IPS-18a (cell line): Measurements from ENCODE around the gene HPCA.

Experiments used
- H3K27ac ChIP-seq: one replicate; pipeline ENCODE4 v1.5.1; 2013; ENCODE audit warnings: low read length
- H3K27me3 ChIP-seq: one replicate; pipeline ENCODE4 v1.6.1; 2013; ENCODE audit warnings: mild to moderate bottlenecking, low read length; ENCODE audit not compliant: control insufficient read depth, insufficient read depth
- H3K36me3 ChIP-seq: one replicate; pipeline ENCODE4 v1.6.1; 2013; ENCODE audit warnings: low read depth, low read length; ENCODE audit not compliant: control insufficient read depth
- H3K4me1 ChIP-seq: one replicate; pipeline ENCODE4 v1.6.1; 2013; ENCODE audit warnings: low read depth, low read length; ENCODE audit not compliant: control insufficient read depth
- H3K4me3 ChIP-seq: one replicate; pipeline ENCODE4 v1.5.1; 2013; ENCODE audit warnings: low read length
- H3K9ac ChIP-seq: one replicate; pipeline ENCODE4 v1.6.1; 2013; ENCODE audit warnings: mild to moderate bottlenecking, low read length, moderate library complexity
- H3K9me3 ChIP-seq: one replicate; pipeline ENCODE4 v1.6.1; 2013; ENCODE audit warnings: low read depth, low read length; ENCODE audit not compliant: control insufficient read depth

HPCA gene

DNA sequence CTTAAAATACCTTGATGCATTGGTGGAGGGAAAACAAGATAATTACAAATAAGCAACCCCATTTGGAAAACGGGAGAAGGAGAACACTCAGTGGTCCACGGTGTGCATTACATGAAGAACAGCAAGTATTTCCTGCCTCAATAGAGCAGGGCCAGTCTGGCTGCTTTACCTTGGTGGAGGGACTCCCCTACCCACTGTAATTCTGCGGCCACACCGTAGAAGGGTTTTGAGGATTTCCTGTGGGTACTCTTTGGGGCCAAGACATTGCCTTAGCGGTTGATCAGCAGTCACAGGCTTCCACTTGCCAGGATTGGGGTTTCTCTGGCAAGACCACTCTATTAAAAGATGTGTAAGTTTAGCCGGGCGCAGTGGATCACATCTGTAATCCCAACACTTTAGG lies 31.2 kb downstream of the HPCA start:
- Histone ChIP-seq H3K4me1 (no peaks in the 10 kb centered on the region), H3K36me3 (no peaks in the 10 kb centered on the region), H3K27ac (no peak overlapping the region), H3K4me3 (no peak overlapping the region), H3K9ac (no peak overlapping the region), H3K27me3 (peaks cover under 1% of the 10 kb centered on the region), H3K9me3 (no peaks in the 10 kb centered on the region)

DNA sequence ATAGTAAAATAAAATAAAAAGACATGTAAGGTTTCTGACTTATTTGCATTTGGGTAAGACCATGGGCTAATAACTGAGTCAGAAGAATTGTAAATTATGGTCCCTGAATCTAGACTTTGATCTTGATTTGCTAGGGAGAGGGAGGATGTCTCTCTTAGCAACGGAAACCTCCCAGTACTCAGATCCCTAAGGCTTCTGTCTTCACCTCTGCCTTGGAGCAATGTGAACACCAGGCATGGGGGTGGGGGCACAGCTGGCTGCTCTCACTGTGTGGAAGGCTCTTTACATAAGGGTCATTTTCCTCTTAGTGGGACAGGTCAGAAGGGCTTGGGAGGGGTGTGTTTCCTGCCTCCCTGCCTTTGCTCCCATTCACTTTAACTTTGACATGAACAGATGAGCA lies 31.9 kb downstream of the HPCA start:
- Histone ChIP-seq H3K9me3 (no peaks in the 10 kb centered on the region), H3K4me3 (no peak overlapping the region), H3K27ac (no peak overlapping the region), H3K36me3 (no peaks in the 10 kb centered on the region), H3K27me3 (peaks cover 7% of the 10 kb centered on the region), H3K4me1 (no peaks in the 10 kb centered on the region), H3K9ac (no peak overlapping the region)

DNA sequence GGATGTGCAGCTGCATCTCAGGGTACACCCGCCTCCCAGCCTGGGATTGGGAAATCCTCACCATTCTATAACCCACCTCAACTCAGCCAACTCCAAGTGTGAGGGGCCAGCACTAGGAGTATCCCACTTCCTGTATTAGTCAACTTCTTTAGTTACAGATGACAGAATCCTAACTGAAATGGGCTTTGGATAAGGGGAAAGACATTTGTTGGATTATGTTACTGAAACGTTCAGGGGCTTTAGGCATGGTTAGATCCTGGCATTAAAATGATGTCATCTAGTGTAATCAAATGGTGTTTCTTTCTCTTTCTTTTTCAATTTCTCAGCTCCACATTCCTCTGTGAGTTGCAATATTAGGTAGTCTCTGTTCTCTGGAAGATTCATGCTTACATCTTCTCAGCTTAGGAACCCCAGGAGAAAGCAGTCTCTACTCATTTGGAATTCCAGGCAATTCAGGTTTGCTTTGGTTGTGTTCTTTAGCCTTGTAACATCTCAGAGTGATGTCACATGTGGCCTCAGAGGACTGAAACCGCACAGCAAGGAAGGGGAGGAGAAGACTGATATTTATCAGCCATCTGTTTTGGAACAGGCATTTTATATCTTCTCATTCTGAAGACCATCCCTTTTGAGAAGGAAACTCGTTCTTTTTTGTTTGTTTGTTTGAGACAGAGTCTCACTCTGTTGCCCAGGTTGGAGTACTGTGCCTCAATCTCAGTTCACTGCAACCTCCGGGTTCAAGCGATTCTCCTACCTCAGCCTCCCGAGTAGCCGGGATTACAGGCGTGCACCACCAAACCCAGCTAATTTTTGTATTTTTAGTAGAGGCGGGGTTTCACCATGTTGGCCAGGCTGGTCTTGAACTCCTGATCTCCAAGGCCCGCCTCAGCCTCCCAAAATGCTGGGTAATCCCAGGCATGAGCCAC lies 33.8 kb downstream of the HPCA start:
- Histone ChIP-seq H3K4me3 (no peak overlapping the region), H3K4me1 (no peaks in the 10 kb centered on the region), H3K36me3 (no peaks in the 10 kb centered on the region), H3K27ac (no peak overlapping the region), H3K9ac (no peak overlapping the region), H3K9me3 (no peaks in the 10 kb centered on the region), H3K27me3 (peaks cover 26% of the 10 kb centered on the region)

DNA sequence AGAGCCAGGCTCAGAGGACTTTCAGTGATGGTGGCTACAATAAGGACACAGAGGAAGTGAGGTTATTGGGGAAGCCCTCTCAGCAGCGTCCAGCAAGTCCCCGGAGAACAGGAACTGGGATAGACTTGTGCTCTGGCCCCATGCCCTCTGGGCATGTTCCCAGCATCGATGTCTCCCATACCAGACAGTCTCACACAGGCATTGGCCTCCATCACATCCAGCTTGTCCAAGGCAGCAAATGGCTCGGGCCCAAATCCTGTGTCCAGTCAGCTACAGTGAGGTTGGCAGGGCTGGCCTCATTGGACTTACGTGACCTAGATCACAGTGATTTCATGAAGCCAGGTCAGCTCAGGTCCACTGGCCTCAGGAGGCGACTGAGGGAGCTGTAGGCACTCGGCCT lies 34.5 kb downstream of the HPCA start:
- no peak overlapping the region for H3K4me3 ChIP-seq
- no peak overlapping the region for H3K9ac ChIP-seq
- H3K9me3 ChIP-seq, result no peaks in the 10 kb centered on the region
- H3K27me3 ChIP-seq, result peaks cover 34% of the 10 kb centered on the region
- no peak overlapping the region for H3K27ac ChIP-seq
- no peaks in the 10 kb centered on the region for H3K36me3 ChIP-seq
- H3K4me1 ChIP-seq, result no peaks in the 10 kb centered on the region

DNA sequence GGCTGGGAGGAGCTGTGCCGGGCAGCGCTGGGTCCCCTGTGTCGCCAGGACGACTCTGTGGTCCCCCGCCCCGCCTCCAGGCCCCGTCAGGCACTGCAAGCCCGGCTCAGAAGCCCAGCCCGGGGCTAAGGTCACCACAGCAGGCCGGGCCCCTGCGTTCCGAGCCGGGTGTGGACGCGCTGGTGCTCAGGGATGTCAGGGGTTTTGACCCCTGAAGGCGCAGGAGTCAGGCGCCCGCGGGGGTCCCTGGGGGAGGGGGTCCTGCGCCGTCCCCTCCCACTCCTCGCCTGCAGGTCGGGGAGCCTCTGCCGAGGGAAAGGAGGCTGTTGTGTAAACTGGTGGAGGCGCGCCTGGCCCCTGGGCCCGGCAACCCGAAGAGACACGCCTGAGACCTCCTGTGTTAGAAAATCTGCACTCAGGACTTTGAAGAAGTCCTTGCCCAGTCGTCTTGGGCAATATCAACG lies 38.6 kb downstream of the HPCA start:
- no peak overlapping the region for H3K9ac ChIP-seq

DNA sequence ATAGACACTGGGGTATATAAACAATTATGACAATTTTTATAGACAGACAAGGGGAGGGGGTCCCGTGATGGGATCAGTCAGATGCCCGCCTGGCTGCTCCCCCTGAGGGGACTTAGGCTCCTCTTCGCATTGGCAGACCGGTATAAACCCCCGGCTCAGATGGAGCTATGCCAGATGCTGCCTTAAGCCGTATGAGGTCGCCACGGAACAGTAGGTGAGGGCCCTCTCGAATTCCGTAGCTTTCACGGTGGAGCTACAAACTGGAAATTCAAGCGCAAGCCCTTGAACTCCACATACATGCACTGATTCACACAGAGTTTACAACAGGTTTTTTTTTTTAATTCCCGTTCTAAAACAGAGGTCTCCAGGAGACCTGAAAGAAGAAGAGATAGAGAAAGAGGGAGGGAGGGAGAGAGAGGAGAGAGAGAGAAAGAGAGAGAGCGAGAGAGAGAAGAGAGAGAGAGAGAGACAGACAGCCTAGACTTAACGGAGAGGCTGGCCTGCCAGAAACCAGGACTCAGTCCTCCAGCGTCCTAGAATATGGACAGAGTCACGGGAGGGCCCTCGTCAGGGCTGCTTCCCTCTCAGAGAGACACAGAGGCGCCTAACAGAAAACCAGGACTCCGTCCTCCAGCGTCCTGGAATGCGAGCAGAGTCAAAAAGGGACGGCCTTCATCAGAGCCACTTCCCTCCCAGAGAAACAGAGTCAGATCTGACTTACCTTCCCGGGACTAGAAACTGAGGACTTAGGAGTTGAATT lies 39.3 kb downstream of the HPCA start:
- H3K4me1 ChIP-seq, result no peaks in the 10 kb centered on the region
- peaks cover 68% of the 10 kb centered on the region for H3K27me3 ChIP-seq
- H3K9me3 ChIP-seq, result no peaks in the 10 kb centered on the region
- H3K27ac ChIP-seq, result no peak overlapping the region
- peak overlapping the region; percentile 71 for H3K4me3 ChIP-seq
- H3K36me3 ChIP-seq, result no peaks in the 10 kb centered on the region
- no peak overlapping the region for H3K9ac ChIP-seq

More for the DNA sequence above, 38.6 kb downstream of the HPCA start:
- no peaks in the 10 kb centered on the region for H3K9me3 ChIP-seq
- no peaks in the 10 kb centered on the region for H3K4me1 ChIP-seq
- H3K4me3 ChIP-seq, result peak overlapping the region; percentile 71
- peaks cover 68% of the 10 kb centered on the region for H3K27me3 ChIP-seq
- no peak overlapping the region for H3K27ac ChIP-seq
- H3K36me3 ChIP-seq, result no peaks in the 10 kb centered on the region

DNA sequence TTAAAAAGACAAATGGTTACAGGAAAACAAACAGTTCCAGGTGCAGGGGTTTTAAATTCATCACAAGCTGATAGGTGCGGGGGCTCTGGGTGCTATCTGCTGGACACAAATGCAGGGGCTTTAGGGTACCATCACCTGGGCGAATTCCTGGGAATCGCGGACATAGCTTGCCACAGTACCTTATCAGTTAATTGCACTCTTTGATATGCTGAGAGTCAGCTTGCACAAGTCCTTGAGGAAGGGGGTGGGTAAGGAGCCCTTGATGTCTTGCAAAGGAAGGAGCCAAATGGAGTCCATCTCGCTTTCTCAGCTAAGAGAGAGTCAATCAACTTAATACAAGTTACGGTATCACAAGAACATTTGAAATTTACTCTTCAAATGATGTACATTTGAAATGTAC lies 40.3 kb downstream of the HPCA start:
- no peak overlapping the region for H3K27ac ChIP-seq
- H3K9me3 ChIP-seq, result no peaks in the 10 kb centered on the region
- H3K27me3 ChIP-seq, result peaks cover 68% of the 10 kb centered on the region
- no peaks in the 10 kb centered on the region for H3K36me3 ChIP-seq
- no peak overlapping the region for H3K9ac ChIP-seq
- H3K4me1 ChIP-seq, result no peaks in the 10 kb centered on the region
- H3K4me3 ChIP-seq, result peak overlapping the region; percentile 71

DNA sequence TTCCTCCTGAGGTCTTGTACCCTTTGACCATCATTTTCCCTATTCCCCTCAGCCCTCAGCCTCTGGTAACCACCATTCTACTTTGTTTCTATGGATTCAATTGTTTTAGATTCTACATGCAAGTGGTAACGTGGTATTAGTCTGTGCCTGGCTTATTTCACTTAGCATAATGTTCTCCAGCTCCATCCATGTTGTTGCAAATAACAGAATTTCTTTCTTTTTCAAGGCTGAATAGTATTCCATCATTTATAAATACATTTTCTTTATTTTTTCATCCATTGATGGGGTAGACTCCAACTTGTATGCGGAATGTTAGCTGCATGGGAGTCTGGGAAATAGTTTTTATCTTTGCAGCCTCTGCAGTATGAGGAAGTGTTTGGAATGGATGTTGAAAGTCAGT lies 41.1 kb downstream of the HPCA start:
- no peak overlapping the region for H3K4me3 ChIP-seq
- no peak overlapping the region for H3K27ac ChIP-seq
- no peaks in the 10 kb centered on the region for H3K4me1 ChIP-seq
- H3K9me3 ChIP-seq, result no peaks in the 10 kb centered on the region
- H3K27me3 ChIP-seq, result peaks cover 68% of the 10 kb centered on the region
- no peak overlapping the region for H3K9ac ChIP-seq
- no peaks in the 10 kb centered on the region for H3K36me3 ChIP-seq

DNA sequence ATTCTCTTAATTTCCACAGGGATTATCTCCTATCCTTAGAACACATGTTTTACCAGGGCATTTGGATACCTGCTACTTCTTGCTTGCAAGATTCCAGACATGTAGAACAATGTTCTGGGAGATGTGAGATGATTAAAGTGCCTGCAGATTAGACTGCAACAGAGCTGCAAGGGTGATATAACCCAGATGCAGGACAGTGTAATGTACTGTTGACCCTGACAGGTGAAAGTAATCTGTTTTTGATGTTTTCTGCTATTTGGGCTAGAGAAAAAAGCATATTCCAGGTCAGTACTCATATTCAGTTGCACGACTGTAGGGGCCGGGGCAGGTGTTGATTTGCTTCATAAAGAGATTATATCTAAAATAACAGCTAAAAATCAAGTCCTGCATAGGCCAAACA lies 42.0 kb downstream of the HPCA start:
- Histone ChIP-seq H3K27me3 (peaks cover 59% of the 10 kb centered on the region), H3K9ac (no peak overlapping the region), H3K4me1 (no peaks in the 10 kb centered on the region), H3K4me3 (no peak overlapping the region), H3K36me3 (no peaks in the 10 kb centered on the region), H3K9me3 (no peaks in the 10 kb centered on the region), H3K27ac (no peak overlapping the region)

DNA sequence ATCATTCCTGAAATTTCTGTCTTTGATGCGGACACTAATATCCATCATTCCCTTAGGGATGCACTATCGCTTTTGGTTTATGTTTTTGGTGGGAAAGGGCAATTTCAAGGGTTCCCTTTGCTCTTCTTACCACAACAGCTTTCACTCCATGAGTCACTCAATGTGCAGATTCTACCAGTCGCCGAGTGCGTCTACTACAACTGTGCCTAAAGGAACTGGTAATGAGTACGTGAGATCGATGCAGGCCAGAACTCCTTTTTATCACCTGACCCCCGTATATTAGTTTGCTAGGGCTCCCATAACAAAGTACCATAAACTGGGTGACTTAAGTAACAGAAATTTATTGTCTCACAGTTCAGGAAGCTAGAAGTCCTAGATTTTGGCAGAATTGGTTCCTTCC lies 42.4 kb downstream of the HPCA start:
- Histone ChIP-seq H3K9me3 (no peaks in the 10 kb centered on the region), H3K27me3 (peaks cover 55% of the 10 kb centered on the region), H3K4me3 (no peak overlapping the region), H3K9ac (no peak overlapping the region), H3K4me1 (peaks cover 2% of the 10 kb centered on the region), H3K36me3 (no peaks in the 10 kb centered on the region), H3K27ac (no peak overlapping the region)

DNA sequence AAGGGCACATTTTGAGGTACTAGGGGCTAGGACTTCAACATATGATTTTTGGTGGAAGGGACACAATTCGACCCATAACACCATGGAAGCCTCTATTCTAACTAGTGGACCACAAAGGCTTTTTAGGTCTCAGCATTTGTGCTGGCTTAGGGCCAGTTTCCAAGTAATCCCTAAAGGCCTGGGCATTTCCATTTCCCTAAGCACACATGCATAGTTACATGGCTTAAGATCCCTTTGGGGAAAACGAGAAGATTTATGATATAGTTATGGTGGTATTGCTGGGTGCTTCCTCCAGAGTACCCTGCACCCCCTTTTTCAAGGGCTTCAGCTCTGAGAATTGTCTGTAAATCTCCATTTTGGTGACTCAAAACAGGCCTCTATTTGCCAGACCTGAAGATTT lies 43.1 kb downstream of the HPCA start:
- no peak overlapping the region for H3K4me3 ChIP-seq
- H3K9ac ChIP-seq, result no peak overlapping the region
- H3K27ac ChIP-seq, result no peak overlapping the region
- H3K36me3 ChIP-seq, result no peaks in the 10 kb centered on the region
- H3K9me3 ChIP-seq, result no peaks in the 10 kb centered on the region
- peaks cover 49% of the 10 kb centered on the region for H3K27me3 ChIP-seq
- H3K4me1 ChIP-seq, result peaks cover 5% of the 10 kb centered on the region
